Mesenteric fat pad (tissue), 1 donor: ENCODE data around the gene ALG12. TPM values are rescaled to one million over a fixed set of nuclear protein-coding genes. Genes with fewer than 3 reads are reported as not detected.

Experiments used
- DNase-seq: peaks from one replicate; pipeline ENCODE4 v3.0.0-alpha.2; 2020; ENCODE audit warnings: low spot score
- total RNA-seq: library from RNA; stranded (reverse); fragmentation: NEBNext Ultra II Directional; extraction: Animal tissue kit (Norgen Biotek cat#: 25700); gene quantifications from one replicate; pipeline ENCODE4 v1.2.1, GENCODE V29; 2021
- donor health status: DM: yes; HTN: yes; CAD: no.

ALG12 gene
- total RNA-seq, 1 donor from 2014 or later = 12.5 TPM

- DNase-seq = no peak
Measured at GRCh38 chr22:49958366-49958921, 40.2 kb upstream of the ALG12 start.

- DNase-seq = no peak
Measured at GRCh38 chr22:49957826-49958365, 39.7 kb upstream of the ALG12 start.

- no peak for DNase-seq
Measured at GRCh38 chr22:49956914-49957825, 38.9 kb upstream of the ALG12 start.

GRCh38 chr22:49956418-49956770 lies 38.2 kb upstream of the ALG12 start:
- DNase-seq = no peak

GRCh38 chr22:49955581-49956417 lies 37.6 kb upstream of the ALG12 start:
- no peak for DNase-seq

GRCh38 chr22:49954991-49955580 lies 36.8 kb upstream of the ALG12 start:
- DNase-seq = no peak

- no peak for DNase-seq
Measured at GRCh38 chr22:49954354-49954753, 36.1 kb upstream of the ALG12 start.

GRCh38 chr22:49953680-49954344 lies 35.6 kb upstream of the ALG12 start:
- no peak for DNase-seq

- DNase-seq = no peak
Measured at GRCh38 chr22:49953027-49953679, 34.9 kb upstream of the ALG12 start.

GRCh38 chr22:49951986-49952896 lies 34.0 kb upstream of the ALG12 start:
- DNase-seq = no peak

- no peak for DNase-seq
Measured at GRCh38 chr22:49951678-49951985, 33.4 kb upstream of the ALG12 start.

- no peak for DNase-seq
Measured at GRCh38 chr22:49951000-49951677, 32.9 kb upstream of the ALG12 start.

GRCh38 chr22:49950396-49950994 lies 32.3 kb upstream of the ALG12 start:
- DNase-seq = no peak

- no peak for DNase-seq
Measured at GRCh38 chr22:49949914-49950292, 31.7 kb upstream of the ALG12 start.

GRCh38 chr22:49948958-49949913 lies 31.0 kb upstream of the ALG12 start:
- no peak for DNase-seq

GRCh38 chr22:49948116-49948957 lies 30.1 kb upstream of the ALG12 start:
- no peak for DNase-seq
